ENCODE measurements around the gene WDR72. TPM values are rescaled to one million over a fixed set of nuclear protein-coding genes. Genes with fewer than 3 reads are reported as not detected.

The WDR72 gene
- total RNA-seq: not detected in 2 replicates

DNA sequence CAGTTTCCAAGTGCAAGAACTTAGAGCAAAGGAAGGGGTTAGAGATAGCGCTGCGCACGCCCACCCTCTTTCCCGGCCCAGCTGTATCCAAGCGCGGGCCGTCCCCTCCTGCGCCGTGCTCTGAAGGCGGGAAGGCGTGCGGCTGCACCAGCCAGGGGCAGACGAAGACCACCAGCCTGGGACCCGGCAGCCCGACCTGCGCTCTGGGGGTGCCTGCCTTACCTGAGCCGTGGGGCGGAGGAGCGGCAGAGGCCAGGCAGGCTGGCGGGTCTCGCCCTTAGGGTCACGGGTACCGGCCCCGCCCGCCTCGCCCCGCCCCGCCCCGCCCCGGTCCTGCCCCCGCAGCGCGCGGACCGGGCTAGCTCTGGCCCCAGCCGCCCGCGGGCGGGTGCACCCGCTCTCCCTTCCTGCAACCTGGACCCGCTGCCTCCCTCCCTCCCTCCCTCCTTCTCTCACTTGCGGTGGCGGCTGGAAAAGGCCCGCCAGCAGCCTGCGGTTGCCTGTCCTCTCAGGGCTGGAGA, at the start of gene WDR72:
WDR72 (minus strand) TSS at position 253 of the 521 bp plus-strand sequence. CDS start 26,514 bp downstream, outside the sequence.
- DNase-seq (ENCODE audit: low read depth): no peak
- no peak within 1 kb of the TSS for H3K4me3 ChIP-seq (ENCODE audit: low read depth, low read length)
- TF ChIP-seq, protein P1, sequence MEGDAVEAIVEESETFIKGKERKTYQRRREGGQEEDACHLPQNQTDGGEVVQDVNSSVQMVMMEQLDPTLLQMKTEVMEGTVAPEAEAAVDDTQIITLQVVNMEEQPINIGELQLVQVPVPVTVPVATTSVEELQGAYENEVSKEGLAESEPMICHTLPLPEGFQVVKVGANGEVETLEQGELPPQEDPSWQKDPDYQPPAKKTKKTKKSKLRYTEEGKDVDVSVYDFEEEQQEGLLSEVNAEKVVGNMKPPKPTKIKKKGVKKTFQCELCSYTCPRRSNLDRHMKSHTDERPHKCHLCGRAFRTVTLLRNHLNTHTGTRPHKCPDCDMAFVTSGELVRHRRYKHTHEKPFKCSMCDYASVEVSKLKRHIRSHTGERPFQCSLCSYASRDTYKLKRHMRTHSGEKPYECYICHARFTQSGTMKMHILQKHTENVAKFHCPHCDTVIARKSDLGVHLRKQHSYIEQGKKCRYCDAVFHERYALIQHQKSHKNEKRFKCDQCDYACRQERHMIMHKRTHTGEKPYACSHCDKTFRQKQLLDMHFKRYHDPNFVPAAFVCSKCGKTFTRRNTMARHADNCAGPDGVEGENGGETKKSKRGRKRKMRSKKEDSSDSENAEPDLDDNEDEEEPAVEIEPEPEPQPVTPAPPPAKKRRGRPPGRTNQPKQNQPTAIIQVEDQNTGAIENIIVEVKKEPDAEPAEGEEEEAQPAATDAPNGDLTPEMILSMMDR (IDR thresholded peaks at IDR 0.05; ENCODE audit: insufficient read depth, low read depth, low read length): no peak

DNA sequence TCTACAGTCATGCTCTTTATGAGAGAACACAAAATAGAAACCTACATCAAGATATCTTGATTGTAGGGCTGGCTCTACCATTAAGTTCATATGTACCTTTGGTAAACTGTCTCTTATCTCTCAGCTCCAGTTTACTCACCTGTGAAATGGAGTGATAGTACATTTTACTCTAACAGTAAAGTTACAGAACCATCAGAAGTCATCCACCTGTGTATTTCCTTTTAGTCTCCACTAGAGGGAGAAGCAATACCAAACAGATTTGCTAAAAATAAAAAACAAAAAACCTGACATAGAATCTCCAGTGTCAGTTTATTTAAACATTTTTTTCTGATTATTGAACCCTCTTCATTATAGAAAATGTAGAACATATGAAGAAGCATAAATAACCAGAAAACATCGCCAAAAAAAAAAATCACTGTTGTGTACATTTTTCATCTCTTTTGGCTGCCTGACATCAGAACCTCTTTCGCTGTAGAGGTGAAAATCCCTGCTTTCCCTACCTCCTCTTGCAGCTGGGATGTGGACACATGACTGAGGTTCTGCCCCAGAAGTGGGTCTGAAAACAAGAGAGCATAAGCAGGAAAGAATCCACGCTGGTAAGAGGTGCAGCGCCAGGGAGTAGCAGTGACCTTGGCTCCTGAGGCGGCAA, 48.7 kb upstream of the WDR72 start:
- H3K4me3 ChIP-seq (ENCODE audit: low read depth, low read length): no peak overlapping the region
- TF ChIP-seq, protein P1 (IDR thresholded peaks at IDR 0.05; ENCODE audit: insufficient read depth, low read depth, low read length): peak; percentile 54
- peak; percentile 1 for DNase-seq (ENCODE audit: low read depth)

DNA sequence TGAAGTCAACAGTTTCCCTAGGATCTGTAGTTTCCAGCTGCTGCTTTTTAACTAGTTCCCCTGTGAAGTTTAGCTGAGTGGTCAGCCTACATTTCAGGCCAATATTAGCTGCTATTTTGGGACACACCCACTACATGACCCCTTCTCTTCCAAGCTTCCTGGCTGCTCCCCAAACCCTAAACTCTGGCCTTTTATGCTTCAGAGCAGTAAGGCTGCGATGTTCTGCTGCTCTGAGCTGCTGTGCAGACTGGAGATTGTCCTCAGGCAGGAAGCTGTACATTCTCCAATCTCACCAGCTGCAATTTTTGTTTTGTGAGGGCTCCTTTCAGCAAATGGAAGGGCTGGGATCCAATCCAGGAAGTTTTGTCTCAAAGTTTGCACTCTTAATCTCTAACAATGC, 48.0 kb upstream of the WDR72 start:
- no peak for DNase-seq (ENCODE audit: low read depth)
- no peak overlapping the region for H3K4me3 ChIP-seq (ENCODE audit: low read depth, low read length)
- TF ChIP-seq, protein P1 (IDR thresholded peaks at IDR 0.05; ENCODE audit: insufficient read depth, low read depth, low read length): no peak

DNA sequence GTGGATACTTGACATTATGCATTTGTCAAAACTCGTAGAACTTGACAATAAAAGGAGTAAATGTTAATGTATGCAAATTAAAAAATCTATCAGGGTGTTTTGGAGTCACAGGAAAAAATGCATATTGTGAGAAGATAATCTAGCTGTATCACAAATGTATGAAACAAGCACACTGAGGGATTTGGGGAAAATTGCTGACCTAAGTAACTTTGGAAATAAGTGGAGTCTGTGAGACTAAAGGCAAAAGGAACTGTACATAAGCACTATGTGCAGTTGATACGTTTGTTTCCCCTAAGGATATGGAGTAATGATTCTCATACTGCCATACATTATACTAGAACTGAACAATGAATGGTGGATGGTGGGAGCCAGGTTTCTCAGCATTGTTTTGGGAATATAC, 43.2 kb upstream of the WDR72 start:
- H3K4me3 ChIP-seq (ENCODE audit: low read depth, low read length): no peak overlapping the region
- TF ChIP-seq, protein P1 (IDR thresholded peaks at IDR 0.05; ENCODE audit: insufficient read depth, low read depth, low read length): no peak
- DNase-seq (ENCODE audit: low read depth): no peak

DNA sequence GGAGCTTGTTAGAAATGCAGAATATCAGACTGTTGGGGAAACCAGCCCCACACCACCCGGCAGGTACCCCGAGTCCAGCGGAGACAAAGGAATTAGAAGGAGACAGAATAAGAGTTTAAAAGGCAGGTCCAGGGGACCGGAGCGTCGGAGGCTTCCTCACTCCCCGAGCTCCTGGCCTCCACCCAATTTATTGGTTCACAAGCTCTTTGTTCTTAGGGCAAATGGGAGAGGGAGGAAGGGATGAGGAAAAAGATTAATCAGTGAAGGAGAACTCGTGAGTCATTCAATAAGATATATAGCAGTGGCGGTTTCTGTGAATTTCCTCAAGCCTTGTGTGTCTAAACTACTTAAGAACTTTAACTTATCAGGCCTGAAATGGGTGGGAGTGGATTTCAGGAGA, 32.1 kb upstream of the WDR72 start:
- H3K4me3 ChIP-seq (ENCODE audit: low read depth, low read length): no peak overlapping the region
- TF ChIP-seq, protein P1 (IDR thresholded peaks at IDR 0.05; ENCODE audit: insufficient read depth, low read depth, low read length): no peak
- no peak for DNase-seq (ENCODE audit: low read depth)

DNA sequence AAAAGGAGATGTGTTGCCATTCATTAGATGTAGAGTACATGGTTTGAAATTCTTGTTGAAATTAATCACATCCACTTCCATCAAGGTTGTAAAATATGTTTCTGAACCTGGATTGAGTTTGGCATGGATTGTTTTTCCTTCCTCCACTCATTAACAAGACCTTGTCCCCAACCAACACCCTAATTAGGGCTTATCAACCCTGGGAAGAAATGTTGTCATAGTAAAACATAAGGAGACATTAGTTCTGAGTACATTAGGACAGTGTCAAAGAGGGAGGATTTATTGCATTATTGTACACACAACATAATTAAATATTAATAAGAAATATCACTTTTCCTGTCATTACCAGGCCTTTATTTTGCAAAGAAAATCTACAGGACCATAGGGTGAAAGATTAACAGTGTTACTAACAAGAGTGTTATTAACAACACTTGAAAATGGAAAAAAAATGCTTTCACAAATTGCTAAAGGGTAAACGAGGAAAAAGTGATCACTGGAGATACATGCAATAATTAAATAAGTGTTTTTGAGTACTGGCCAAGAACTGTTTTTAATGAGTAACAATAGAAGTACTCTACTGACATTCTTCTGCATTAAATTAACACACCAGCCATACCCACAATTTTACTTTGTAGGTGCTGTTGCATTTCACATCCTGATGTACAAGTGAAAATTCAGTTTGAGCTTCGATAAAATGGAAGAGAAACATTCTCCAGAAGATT, 30.4 kb upstream of the WDR72 start:
- H3K4me3 ChIP-seq (ENCODE audit: low read depth, low read length): no peak overlapping the region
- no peak for DNase-seq (ENCODE audit: low read depth)
- TF ChIP-seq, protein P1 (IDR thresholded peaks at IDR 0.05; ENCODE audit: insufficient read depth, low read depth, low read length): no peak
